OCI-LY7 (cell line): ENCODE results near the gene GPC3. TPM values are rescaled to one million over a fixed set of nuclear protein-coding genes. Genes with fewer than 3 reads are reported as not detected.

ENCODE experiments used
- BruUV-seq: library from RNA; stranded (reverse); fragments of 400-500 nt; replicated peaks from 2 replicates; lab custom pipeline; 2021; lab: Mats Ljungman, UMichigan
- CTCF ChIA-PET: fragments of 300-600 bp; sonication (Branson Sonifier 250); formaldehyde crosslinking; loops from one replicate; lab custom pipeline; 2022; ENCODE audit warnings: antibody characterized with exemption; ENCODE audit not compliant: unreplicated experiment; lab: Charles Lee
- POLR2A ChIA-PET: fragments of 300-600 bp; sonication (Branson Sonifier 250); formaldehyde crosslinking; loops from one replicate; lab custom pipeline; 2022; ENCODE audit warnings: antibody characterized with exemption; lab: Charles Lee
- DNase-seq: peaks from one replicate; pipeline ENCODE4 v3.0.0-alpha.2; 2015; ENCODE audit warnings: low spot score
- H2AFZ ChIP-seq: fragments of 200-600 bp; sonication (generic), shearing (Covaris generic); 2 replicates; pipeline ENCODE4 v1.6.1; 2014; ENCODE audit warnings: mild to moderate bottlenecking, antibody characterized with exemption, low read length, moderate library complexity
- H3K27ac ChIP-seq: fragments of 200-600 bp; sonication (generic); 2 replicates; pipeline ENCODE4 v1.5.1; 2014; ENCODE audit warnings: mixed run types, low read depth, mild to moderate bottlenecking, moderate library complexity, low read length, inconsistent platforms; ENCODE audit not compliant: poor library complexity, severe bottlenecking
- H3K36me3 ChIP-seq: fragments of 200-600 bp; sonication (generic); 2 replicates; pipeline ENCODE4 v1.6.1; 2014; ENCODE audit warnings: mild to moderate bottlenecking, antibody characterized with exemption, low read length, moderate library complexity, mixed read lengths; ENCODE audit not compliant: insufficient read depth
- H3K4me1 ChIP-seq: fragments of 200-600 bp; sonication (generic); 2 replicates; pipeline ENCODE4 v1.5.1; 2014; ENCODE audit warnings: mild to moderate bottlenecking, low read length; ENCODE audit not compliant: insufficient read depth, poor library complexity, severe bottlenecking
- H3K4me2 ChIP-seq: fragments of 200-600 bp; sonication (generic); 2 replicates; pipeline ENCODE4 v1.6.1; 2014; ENCODE audit warnings: mild to moderate bottlenecking, low read length
- H3K4me3 ChIP-seq: fragments of 200-600 bp; sonication (generic); 2 replicates; pipeline ENCODE4 v1.5.1; 2014; ENCODE audit warnings: mild to moderate bottlenecking, low read depth, low read length; ENCODE audit not compliant: poor library complexity, severe bottlenecking
- H3K79me2 ChIP-seq: fragments of 200-600 bp; sonication (generic); 2 replicates; pipeline ENCODE4 v1.6.1; 2016; ENCODE audit warnings: low read depth, mild to moderate bottlenecking, low read length, moderate library complexity, mixed read lengths; ENCODE audit not compliant: insufficient read depth
- H3K9me2 ChIP-seq: fragments of 200-600 bp; sonication (generic); 2 replicates; pipeline ENCODE4 v1.6.1; 2016; ENCODE audit warnings: mild to moderate bottlenecking, low read length, mixed read lengths; ENCODE audit not compliant: insufficient read depth
- H3K9me3 ChIP-seq: fragments of 200-600 bp; sonication (generic); 2 replicates; pipeline ENCODE4 v1.6.1; 2014; ENCODE audit warnings: mild to moderate bottlenecking, mixed run types, low read length, mixed read lengths
- H4K20me1 ChIP-seq: fragments of 200-600 bp; sonication (generic); 2 replicates; pipeline ENCODE4 v1.6.1; 2014; ENCODE audit warnings: mild to moderate bottlenecking, antibody characterized with exemption, low read length, moderate library complexity, mixed read lengths; ENCODE audit not compliant: insufficient read depth
- EZH2phosphoT487 ChIP-seq: fragments of 200-600 bp; sonication (generic); IDR thresholded peaks from 2 replicates; pipeline ENCODE4 v1.6.1; 2018; ENCODE audit warnings: low read depth, borderline replicate concordance, mild to moderate bottlenecking, mixed run types, antibody characterized with exemption, low read length, moderate library complexity, mixed read lengths
- intact Hi-C: fragments of 100-400 bp; cut with micrococcal nuclease; formaldehyde crosslinking; loops from one replicate; pipeline ENCODE4 v1.10.0; 2022; ENCODE audit not compliant: unreplicated experiment
- total RNA-seq, 2 experiments: library from RNA; depleted of rRNA in 1 of 2; stranded (reverse); fragments of >200 nt in 1 of 2; shearing (Covaris generic) in 1 of 2; gene quantifications; 2 replicates each; pipeline ENCODE4 v1.2.3, GENCODE V29; 2014 to 2022
- TF ChIP-seq, protein P1 (sequence below): fragments of 200-600 bp; sonication (generic); conservative IDR thresholded peaks from 2 replicates; pipeline ENCODE4 v1.5.1; 2014; ENCODE audit warnings: mild to moderate bottlenecking, antibody characterized with exemption, low read length, moderate library complexity, mixed read lengths

The GPC3 gene
- total RNA-seq, 2 experiments from 2014 or later: not detected

DNA sequence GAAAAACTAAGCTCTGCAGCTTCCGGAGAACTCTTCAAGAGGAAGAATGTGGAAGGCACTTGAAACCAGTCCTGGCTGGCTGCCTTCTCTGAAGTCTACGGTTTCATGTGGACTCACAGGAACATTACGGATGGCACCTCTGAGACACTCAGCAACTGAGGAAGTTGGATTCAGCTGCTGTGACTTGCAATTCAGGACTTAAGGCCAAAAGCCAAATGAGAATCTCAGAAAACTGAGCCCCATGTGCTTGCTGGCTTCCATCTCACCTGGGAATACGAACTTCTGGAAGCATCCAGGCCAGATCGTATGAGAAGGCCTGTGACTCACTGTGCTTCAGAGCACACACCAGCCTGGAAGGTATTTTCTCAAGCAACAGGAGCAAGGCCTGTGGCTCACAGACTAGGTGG lies 462.3 kb downstream of the GPC3 start:
- Histone ChIP-seq H3K27ac (no peak overlapping the region), H3K4me1 (no peaks in the 10 kb centered on the region), H3K9me2 (no peaks in the 10 kb centered on the region), H3K4me3 (no peak overlapping the region), H2AFZ (no peak overlapping the region), H3K4me2 (no peak overlapping the region), H3K36me3 (no peaks in the 10 kb centered on the region), H3K79me2 (no peaks in the 10 kb centered on the region), H4K20me1 (no peaks in the 10 kb centered on the region), H3K9me3 (no peaks in the 10 kb centered on the region)
- BruUV-seq: no TSS peak
- ChIA-PET CTCF (no interaction called here), POLR2A (no interaction called here)
- DNase-seq: no peak
- TF ChIP-seq, protein P1, sequence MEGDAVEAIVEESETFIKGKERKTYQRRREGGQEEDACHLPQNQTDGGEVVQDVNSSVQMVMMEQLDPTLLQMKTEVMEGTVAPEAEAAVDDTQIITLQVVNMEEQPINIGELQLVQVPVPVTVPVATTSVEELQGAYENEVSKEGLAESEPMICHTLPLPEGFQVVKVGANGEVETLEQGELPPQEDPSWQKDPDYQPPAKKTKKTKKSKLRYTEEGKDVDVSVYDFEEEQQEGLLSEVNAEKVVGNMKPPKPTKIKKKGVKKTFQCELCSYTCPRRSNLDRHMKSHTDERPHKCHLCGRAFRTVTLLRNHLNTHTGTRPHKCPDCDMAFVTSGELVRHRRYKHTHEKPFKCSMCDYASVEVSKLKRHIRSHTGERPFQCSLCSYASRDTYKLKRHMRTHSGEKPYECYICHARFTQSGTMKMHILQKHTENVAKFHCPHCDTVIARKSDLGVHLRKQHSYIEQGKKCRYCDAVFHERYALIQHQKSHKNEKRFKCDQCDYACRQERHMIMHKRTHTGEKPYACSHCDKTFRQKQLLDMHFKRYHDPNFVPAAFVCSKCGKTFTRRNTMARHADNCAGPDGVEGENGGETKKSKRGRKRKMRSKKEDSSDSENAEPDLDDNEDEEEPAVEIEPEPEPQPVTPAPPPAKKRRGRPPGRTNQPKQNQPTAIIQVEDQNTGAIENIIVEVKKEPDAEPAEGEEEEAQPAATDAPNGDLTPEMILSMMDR: no peak
- intact Hi-C loops: no loop called here

DNA sequence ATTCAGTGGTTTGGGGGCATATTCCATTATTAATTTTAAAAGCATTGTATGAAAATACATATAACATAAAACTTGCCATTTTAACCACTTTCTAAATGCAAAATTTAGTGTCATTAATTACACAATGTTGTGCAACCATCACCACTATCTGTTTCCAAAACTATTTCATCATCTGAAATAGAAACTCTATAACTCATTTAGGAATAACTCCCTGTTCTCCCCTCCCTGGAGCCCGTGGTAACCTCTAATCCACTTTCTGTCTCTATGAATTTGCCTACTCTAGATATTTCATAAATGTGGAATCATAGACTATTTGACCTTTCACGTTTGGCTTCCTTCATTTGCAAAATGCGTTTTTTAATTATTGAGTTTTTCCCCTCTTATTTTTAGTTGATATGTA lies 468.7 kb downstream of the GPC3 start:
- Histone ChIP-seq H4K20me1 (no peaks in the 10 kb centered on the region), H2AFZ (no peak overlapping the region), H3K4me2 (no peak overlapping the region), H3K36me3 (no peaks in the 10 kb centered on the region), H3K27ac (no peak overlapping the region), H3K4me3 (no peak overlapping the region), H3K9me2 (no peaks in the 10 kb centered on the region), H3K9me3 (no peaks in the 10 kb centered on the region), H3K79me2 (no peaks in the 10 kb centered on the region), H3K4me1 (no peaks in the 10 kb centered on the region)
- CTCF ChIA-PET: no interaction called here
- POLR2A ChIA-PET: no interaction called here
- DNase-seq: no peak
- no TSS peak for BruUV-seq
- TF ChIP-seq, protein P1: no peak
- no peak for TF ChIP-seq EZH2phosphoT487
- intact Hi-C loops: no loop called here

DNA sequence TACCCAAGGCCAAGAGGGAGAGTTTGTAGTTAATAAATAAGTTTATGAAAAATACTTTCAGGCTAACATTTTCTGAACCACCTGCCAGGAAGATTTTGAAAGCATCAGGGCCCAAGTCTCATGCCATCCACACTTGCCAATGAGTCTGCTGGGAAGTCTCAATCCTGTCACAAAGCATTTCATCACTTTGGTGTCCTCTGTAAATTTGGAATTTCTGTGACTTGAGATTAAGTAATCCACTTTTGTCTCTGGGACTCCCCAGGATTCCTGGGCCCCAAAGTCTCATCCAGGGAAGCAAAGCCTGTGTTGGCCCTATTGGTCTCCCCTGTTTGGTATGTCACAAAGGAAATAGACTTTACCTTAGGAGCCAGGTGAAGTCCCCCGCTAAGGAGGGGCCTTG lies 470.9 kb downstream of the GPC3 start:
- BruUV-seq: no TSS peak
- POLR2A ChIA-PET: no interaction called here
- Histone ChIP-seq H3K27ac (no peak overlapping the region), H3K9me3 (no peaks in the 10 kb centered on the region), H4K20me1 (no peaks in the 10 kb centered on the region), H3K79me2 (no peaks in the 10 kb centered on the region), H2AFZ (no peak overlapping the region), H3K36me3 (no peaks in the 10 kb centered on the region), H3K4me3 (no peak overlapping the region), H3K9me2 (no peaks in the 10 kb centered on the region), H3K4me2 (no peak overlapping the region), H3K4me1 (no peaks in the 10 kb centered on the region)
- CTCF ChIA-PET: no interaction called here
- intact Hi-C loops: no loop called here
- no peak for DNase-seq
- TF ChIP-seq EZH2phosphoT487: no peak
- TF ChIP-seq, protein P1: no peak
